Spleen (tissue), 11 donors: Measurements from ENCODE around the gene ZCWPW1. TPM values are rescaled to one million over a fixed set of nuclear protein-coding genes. Genes with fewer than 3 reads are reported as not detected.

Experiments used
- DNase-seq: peaks from one replicate; pipeline ENCODE4 v3.0.0-alpha.2; 2020
- H3K27ac ChIP-seq, 8 donors: fragments of 200-600 bp; sonication (generic) in 7 of 8; 1 replicate in 4 of 8; 2 replicates in 4 of 8; pipeline versions ENCODE4 v1.5.0 to v1.8.0; 2016 to 2021; ENCODE audit warnings: inconsistent platforms in 4 of 8, mild to moderate bottlenecking in 4 of 8, moderate library complexity in 1 of 8
- H3K27me3 ChIP-seq, 7 donors: fragments of 200-600 bp; sonication (generic) in 6 of 7; replicated peaks in 1 of 7; 1 replicate in 4 of 7; 2 replicates in 3 of 7; pipeline versions ENCODE4 v1.5.0 to v1.8.0; 2016 to 2021; ENCODE audit warnings: inconsistent platforms in 3 of 7, mild to moderate bottlenecking in 1 of 7
- H3K36me3 ChIP-seq, 6 donors: fragments of 200-600 bp; sonication (generic) in 5 of 6; 1 replicate in 4 of 6; 2 replicates in 2 of 6; pipeline versions ENCODE4 v1.5.0 to v1.8.0; 2016 to 2021; ENCODE audit warnings: inconsistent platforms in 2 of 6
- H3K4me1 ChIP-seq, 6 donors: fragments of 200-600 bp; sonication (generic) in 5 of 6; 1 replicate in 3 of 6; 2 replicates in 3 of 6; pipeline versions ENCODE4 v1.5.0 to v1.8.0; 2016 to 2021; ENCODE audit warnings: inconsistent platforms in 3 of 6
- H3K4me3 ChIP-seq, 8 donors: fragments of 200-600 bp; sonication (generic) in 7 of 8; 1 replicate in 4 of 8; 2 replicates in 4 of 8; pipeline versions ENCODE4 v1.5.0 to v1.8.0; 2016 to 2021; ENCODE audit warnings: inconsistent platforms in 4 of 8, mild to moderate bottlenecking in 4 of 8, moderate library complexity in 2 of 8
- H3K9me3 ChIP-seq, 8 donors: fragments of 200-600 bp; sonication (generic) in 7 of 8; 1 replicate in 4 of 8; 2 replicates in 4 of 8; pipeline versions ENCODE4 v1.5.0 to v1.8.0; 2016 to 2021; ENCODE audit warnings: inconsistent platforms in 4 of 8
- CTCF ChIP-seq, 11 experiments: fragments of 200-600 bp in 7 of 11; fragments of 450-650 bp in 4 of 11; sonication (generic) in 4 of 11; IDR thresholded peaks in 8 of 11; conservative IDR thresholded peaks in 3 of 11; 1 replicate in 7 of 11; 2 replicates in 4 of 11; pipeline versions ENCODE4 v1.4.0 to v1.8.0; 2016 to 2021; ENCODE audit warnings: antibody characterized with exemption in 11 of 11, inconsistent platforms in 4 of 11, mild to moderate bottlenecking in 1 of 11
- POLR2A ChIP-seq, 3 donors: fragments of 450-650 bp; IDR thresholded peaks; one replicate each; pipeline ENCODE4 v1.5.1; 2017; ENCODE audit warnings: antibody characterized with exemption in 3 of 3, mild to moderate bottlenecking in 1 of 3
- POLR2AphosphoS5 ChIP-seq, 3 donors: sonication (generic); formaldehyde crosslinking; IDR thresholded peaks; one replicate each; pipeline ENCODE4 v1.5.1; 2017; ENCODE audit warnings: antibody characterized with exemption in 3 of 3
- WGBS, 5 donors: extraction: QIAGEN DNeasy Blood & Tissue Kit in 3 of 5; methylation state at CpG; one replicate each; pipeline versions ENCODE4 v1.1.5 to v1.1.7; 2013 to 2018; 5-methylcytosine and 5-hydroxymethylcytosine counted together
- intact Hi-C: fragments of 100-400 bp; cut with DNase I; formaldehyde crosslinking; loops from one replicate; pipeline ENCODE4 v1.15.0; 2023; ENCODE audit warnings: low total_unique reads
- polyA plus RNA-seq, 3 donors: library from polyadenylated mRNA; stranded (reverse); fragments of 200-250 nt; gene quantifications; one replicate each; pipeline ENCODE4 v1.2.1, GENCODE V29; 2013
- total RNA-seq, 7 donors: library from RNA; depleted of rRNA in 3 of 7; stranded (reverse); fragments of >200 nt in 3 of 7; fragmentation: NEBNext Ultra II Directional in 4 of 7; extraction: Animal tissue kit (Norgen Biotek cat#: 25700) in 4 of 7; gene quantifications; one replicate each; pipeline versions ENCODE4 v1.1.0 to v1.2.1, GENCODE V29; 2016 to 2021
- donor health status: healthy with polysubstance abuse.
- donor health status: DM: no; HTN: no; CAD: no; lungs with moderate emphysema.
- donor health status: DM: no; HTN: no; CAD: no.
- donor health status: Bipolar disorder and iron deficiency.
- donor health status: healthy.
- donor health status: DM: no; HTN: no; CAD: no.
- donor health status: DM: yes; HTN: yes; CAD: no.

The ZCWPW1 gene
- total and polyA plus RNA-seq, 10 donors: 4.5 to 42.6 (median 6.6) TPM

- peak overlapping the region in 5 of 8 donors; percentile 74 to 86 (median 85) for H3K27ac ChIP-seq
- intact Hi-C loops: no loop called here
- no peaks in the 10 kb centered on the region for H3K27me3 ChIP-seq
- peaks cover 0 to 41% (median 0%) of the 10 kb centered on the region in 6 donors for H3K36me3 ChIP-seq
- H3K4me1 ChIP-seq: peaks cover 0 to 56% (median 31%) of the 10 kb centered on the region in 6 donors
- no peak overlapping the region for H3K4me3 ChIP-seq
- 64 to 80% (median 74%) methylated on average over 12 to 13 of the region's 13 CpGs for WGBS, 5 donors
- TF ChIP-seq CTCF (IDR thresholded peaks at IDR 0.05 in 8 of 11, conservative IDR thresholded peaks at IDR 0.05 in 3 of 11): no peak
- no peaks in the 10 kb centered on the region for H3K9me3 ChIP-seq
- peak; percentile 79 for DNase-seq
Measured at GRCh38 chr7:100397315-100398081, 31.0 kb downstream of the ZCWPW1 start.

GRCh38 chr7:100396421-100396982 lies 32.0 kb downstream of the ZCWPW1 start:
- Histone ChIP-seq H3K27ac (peak overlapping the region; percentile 15 to 86 (median 80)), H3K4me3 (peak overlapping the region in 1 of 8 donors; percentile 0), H3K27me3 (no peaks in the 10 kb centered on the region), H3K9me3 (no peaks in the 10 kb centered on the region), H3K36me3 (peaks cover 0 to 31% (median 0%) of the 10 kb centered on the region in 6 donors), H3K4me1 (peaks cover 0 to 59% (median 31%) of the 10 kb centered on the region in 6 donors)
- no peak for DNase-seq
- whole genome bisulfite sequencing, 5 donors: 40 to 48% (median 43%) methylated on average over 9 of the region's 9 CpGs
- intact Hi-C loops: no loop called here
- no peak for TF ChIP-seq POLR2A (IDR thresholded peaks at IDR 0.05)
- no peak for TF ChIP-seq CTCF (IDR thresholded peaks at IDR 0.05 in 8 of 11, conservative IDR thresholded peaks at IDR 0.05 in 3 of 11)
- TF ChIP-seq POLR2AphosphoS5 (IDR thresholded peaks at IDR 0.05): no peak

GRCh38 chr7:100394077-100394476 lies 34.4 kb downstream of the ZCWPW1 start:
- Histone ChIP-seq H3K27ac (peak overlapping the region in 1 of 8 donors; percentile 41), H3K9me3 (no peaks in the 10 kb centered on the region), H3K4me3 (no peak overlapping the region), H3K36me3 (peaks cover 0 to 18% (median 0%) of the 10 kb centered on the region in 6 donors), H3K27me3 (no peaks in the 10 kb centered on the region), H3K4me1 (peaks cover 0 to 59% (median 31%) of the 10 kb centered on the region in 6 donors)
- intact Hi-C loops: no loop called here
- TF ChIP-seq POLR2A (IDR thresholded peaks at IDR 0.05) (no peak), CTCF (IDR thresholded peaks at IDR 0.05 in 8 of 11, conservative IDR thresholded peaks at IDR 0.05 in 3 of 11) (no peak), POLR2AphosphoS5 (IDR thresholded peaks at IDR 0.05) (no peak)
- WGBS, 5 donors: 80 to 90% (median 82%) methylated on average over 2 of the region's 2 CpGs
- DNase-seq: no peak

GRCh38 chr7:100393233-100393905 lies 35.1 kb downstream of the ZCWPW1 start:
- TF ChIP-seq POLR2A (IDR thresholded peaks at IDR 0.05) (no peak), CTCF (IDR thresholded peaks at IDR 0.05 in 8 of 11, conservative IDR thresholded peaks at IDR 0.05 in 3 of 11) (no peak), POLR2AphosphoS5 (IDR thresholded peaks at IDR 0.05) (no peak)
- DNase-seq: no peak
- WGBS, 5 donors: 42 to 61% (median 51%) methylated on average over 4 of the region's 4 CpGs
- peaks cover 0 to 11% (median 0%) of the 10 kb centered on the region in 6 donors for H3K36me3 ChIP-seq
- intact Hi-C loops: no loop called here
- no peaks in the 10 kb centered on the region for H3K9me3 ChIP-seq
- H3K27me3 ChIP-seq: no peaks in the 10 kb centered on the region
- H3K4me3 ChIP-seq: no peak overlapping the region
- peaks cover 0 to 52% (median 31%) of the 10 kb centered on the region in 6 donors for H3K4me1 ChIP-seq
- peak overlapping the region in 1 of 8 donors; percentile 41 for H3K27ac ChIP-seq
